ENCODE measurements around the gene SEZ6L2.
A peak's percentile ranks its signal among the peaks of the same experiment; 100 is the strongest.

GRCh38 chr16:29899516-29900101 lies at the start of gene SEZ6L2:
- 0 out of 3 replicates have a peak, but pooled peaks of 1 of the 2 experiments have one; percentile 5 for TF ChIP-seq POLR2A (IDR thresholded peaks at IDR 0.05; ENCODE audit: control extremely low read depth in 1 of 2, low read depth in 2 of 2, low read length in 2 of 2)
- TF ChIP-seq CTCF (IDR thresholded peaks at IDR 0.05; ENCODE audit: control extremely low read depth in 1 of 3, insufficient read depth in 1 of 3, low read depth in 1 of 3, low read length in 3 of 3) = peak in 2 of 3 experiments; percentile 27 to 45; a peak in 3 of 4 replicates
- TF ChIP-seq NRF1 (IDR thresholded peaks at IDR 0.05; ENCODE audit: low read depth, low read length) = no peak
- no peak for TF ChIP-seq POU5F1 (IDR thresholded peaks at IDR 0.05; ENCODE audit: low read depth, low read length)
- peak; percentile 85 for TF ChIP-seq CREB1 (IDR thresholded peaks at IDR 0.05)
- no peak for TF ChIP-seq EP300 (IDR thresholded peaks at IDR 0.05; ENCODE audit: borderline replicate concordance in 1 of 2, low read depth in 2 of 2, low read length in 2 of 2)
- no peak for TF ChIP-seq SRF (IDR thresholded peaks at IDR 0.05; ENCODE audit: low read depth, low read length)
- TF ChIP-seq YY1 (IDR thresholded peaks at IDR 0.05; ENCODE audit: low read depth, low read length) = no peak
- TF ChIP-seq EZH2 (IDR thresholded peaks at IDR 0.05; ENCODE audit: low read depth, low read length, severe bottlenecking) = no peak
- no peak for TF ChIP-seq POLR2AphosphoS5 (IDR thresholded peaks at IDR 0.05; ENCODE audit: low read depth, low read length)
- peak; percentile 31; the same call in 1 of the 2 replicates for TF ChIP-seq SP1 (IDR thresholded peaks at IDR 0.05; ENCODE audit: low read depth, low read length)
- TF ChIP-seq RAD21 (IDR thresholded peaks at IDR 0.05 in 1 of 2, conservative IDR thresholded peaks at IDR 0.05 in 1 of 2; ENCODE audit: low read depth in 2 of 2, low read length in 2 of 2) = no peak; a peak in 2 of 4 replicates
